SK-MEL-5 (cell line): Measurements from ENCODE around the gene HPCAL1. TPM values are rescaled to one million over a fixed set of nuclear protein-coding genes. Genes with fewer than 3 reads are reported as not detected.
"Not testable (repeated sequence)": the region's sequence is repeated elsewhere in the genome, so short reads cannot be mapped to it uniquely, and the experiment has no call there.

Source experiments
- DNase-seq: peaks from one replicate; pipeline ENCODE4 v3.0.0-alpha.2; 2016; ENCODE audit warnings: low read depth, low spot score
- in situ Hi-C: cut with HindIII; loops from 2 replicates; pipeline ENCODE4 v1.10.0; 2016; ENCODE audit warnings: low sequenced_read_pairs, high pct_unique_total_duplicates, low pct_unique_long_range_greater_than_20kb
- total RNA-seq: library from RNA; depleted of rRNA; stranded (reverse); fragments of >200 nt; shearing (Covaris generic); gene quantifications from 2 replicates; pipeline ENCODE4 v1.2.3, GENCODE V29; 2014

HPCAL1 gene
- total RNA-seq, 1 experiment from 2014 or later = 30.5 TPM

GRCh38 chr2:10295649-10296048 lies 7.1 kb upstream of the HPCAL1 start:
- DNase-seq, in situ Hi-C loops: not testable (repeated sequence)

DNA sequence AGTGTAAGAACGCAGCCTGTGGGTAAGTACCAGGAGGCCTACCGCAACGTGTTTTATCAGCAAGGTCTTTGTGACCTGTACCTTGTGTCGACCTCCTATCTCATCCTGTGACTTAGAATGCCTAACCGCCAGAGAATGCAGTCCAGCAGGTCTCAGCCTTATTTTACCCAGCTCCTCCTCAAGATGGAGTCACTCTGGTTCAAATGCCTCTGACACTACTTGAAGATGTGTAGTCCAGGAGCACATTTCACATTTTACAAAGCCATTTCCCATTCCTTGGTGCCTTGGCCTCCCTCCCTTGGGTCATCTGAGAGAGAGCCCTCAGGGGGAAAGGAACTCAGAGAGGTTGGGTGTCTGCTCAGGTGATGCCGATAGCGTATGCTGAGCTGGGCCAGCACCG lies 6.6 kb upstream of the HPCAL1 start:
- in situ Hi-C loops = no loop called here
- DNase-seq = no peak

GRCh38 chr2:10297191-10297830 lies 5.4 kb upstream of the HPCAL1 start:
- in situ Hi-C loops = no loop called here
- DNase-seq = no peak

DNA sequence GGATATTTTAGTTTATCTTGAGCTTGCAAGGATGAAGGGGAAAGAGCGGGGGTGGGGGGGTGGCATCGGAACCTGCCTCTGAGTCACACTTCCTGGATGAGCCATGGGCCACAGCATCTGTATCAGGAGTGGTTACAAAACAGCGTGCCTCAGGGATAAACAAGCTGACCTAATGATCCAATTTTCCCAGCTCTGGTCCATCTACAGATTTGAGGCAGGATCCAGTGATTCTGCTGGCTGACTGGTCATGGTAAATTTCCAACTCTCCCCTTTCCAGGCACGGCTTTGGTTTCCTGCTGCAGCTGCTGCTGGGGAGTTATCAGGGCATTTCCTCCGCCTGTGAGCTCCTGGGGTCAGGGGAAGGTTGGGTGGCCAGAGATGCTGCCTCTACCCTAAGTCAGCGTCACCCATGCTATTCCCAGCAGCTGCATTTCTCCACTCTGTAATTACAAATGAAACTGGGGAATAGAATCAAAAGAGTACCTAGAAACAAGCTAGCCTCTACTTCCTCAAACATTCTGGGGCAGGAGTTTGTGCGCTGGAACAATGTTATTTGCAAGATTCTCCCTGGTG lies 4.7 kb upstream of the HPCAL1 start:
- DNase-seq = peak; percentile 33
- in situ Hi-C loops = no loop called here

DNA sequence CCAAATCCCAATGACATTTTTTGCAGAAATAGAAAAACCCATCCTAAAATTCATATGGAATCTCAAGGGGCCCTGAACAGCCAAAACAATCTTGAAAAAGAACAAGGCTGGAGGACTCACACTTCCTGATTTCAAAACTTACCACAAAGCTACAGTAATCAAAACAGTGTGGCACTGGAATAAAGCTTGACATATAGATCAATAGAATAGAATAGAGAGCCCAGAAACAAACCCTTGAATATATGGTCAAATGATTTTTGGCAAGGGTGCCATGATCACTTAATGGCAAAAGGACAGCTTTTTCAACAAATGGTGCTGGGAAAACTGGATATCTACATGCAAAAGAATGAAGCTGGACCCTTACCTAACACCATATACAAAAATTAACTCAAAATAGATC lies 3.9 kb upstream of the HPCAL1 start:
- DNase-seq, in situ Hi-C loops: not testable (repeated sequence)

DNA sequence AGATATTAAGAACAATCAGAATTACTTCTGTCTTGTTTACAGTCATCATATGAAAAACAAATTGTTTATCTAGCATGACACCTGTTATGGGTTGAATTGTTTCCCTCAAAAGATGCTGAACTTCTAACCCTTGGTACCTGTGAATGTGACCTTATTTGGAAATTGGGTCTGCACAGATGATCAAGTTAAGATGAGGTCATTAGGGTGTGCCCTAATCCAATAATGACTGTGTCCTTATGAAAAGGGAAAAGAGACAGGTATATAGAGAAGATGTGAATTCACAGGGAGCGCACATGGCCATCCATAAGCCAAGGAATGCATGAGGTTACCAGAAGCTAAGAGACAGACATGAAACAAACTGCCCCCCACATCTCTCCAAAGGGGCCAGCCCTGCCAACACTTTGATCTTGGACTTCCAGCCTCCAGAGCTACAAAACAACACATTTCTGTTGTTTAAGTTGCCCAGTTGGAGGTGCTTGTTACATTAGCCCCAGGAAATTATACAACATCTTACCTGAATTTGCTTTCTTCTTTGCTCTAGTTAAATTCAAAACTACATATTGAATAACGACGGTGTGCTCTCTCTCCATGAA lies 2.3 kb upstream of the HPCAL1 start:
- in situ Hi-C loops = no loop called here

GRCh38 chr2:10300997-10301940 lies 1.4 kb upstream of the HPCAL1 start:
- in situ Hi-C loops = no loop called here
- no peak for DNase-seq

More for the DNA sequence above, 2.3 kb upstream of the HPCAL1 start:
- no peak for DNase-seq

DNA sequence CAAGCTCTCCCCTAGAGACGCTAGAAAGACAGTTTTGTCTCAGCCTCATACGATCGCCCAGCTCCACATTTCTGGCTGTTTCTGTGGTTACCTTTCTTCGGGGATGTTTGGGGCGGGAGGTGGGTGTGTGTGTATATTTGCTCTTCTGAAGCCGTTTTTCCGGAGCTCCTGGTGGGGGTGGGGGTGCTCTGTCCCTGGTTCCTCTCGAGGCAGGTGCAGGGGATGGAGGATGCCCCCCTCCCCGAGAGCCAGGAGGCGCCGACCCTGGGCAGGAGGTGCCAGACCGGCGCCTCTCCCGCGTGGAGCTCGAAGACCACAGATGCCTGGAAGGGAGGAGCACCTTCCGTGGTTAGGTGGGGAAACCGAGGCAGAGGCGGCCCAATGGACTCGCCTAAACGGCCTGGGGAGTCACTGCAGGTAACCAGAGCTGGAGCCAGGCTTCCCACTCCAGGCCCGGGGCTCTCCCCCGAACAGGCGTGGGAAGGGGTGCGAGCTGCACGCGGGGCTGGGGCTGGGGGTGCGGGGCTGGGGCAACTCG lies 694 bp upstream of the HPCAL1 start:
- DNase-seq = no peak
- in situ Hi-C loops = no loop called here

- DNase-seq = peak; percentile 19
- in situ Hi-C loops = no loop called here
These were observed 533 bp downstream of the HPCAL1 start for GRCh38 chr2:10303181-10303693.

GRCh38 chr2:10303694-10304378 lies 1.1 kb downstream of the HPCAL1 start:
- DNase-seq = no peak
- in situ Hi-C loops = no loop called here

- in situ Hi-C loops = no loop called here
- DNase-seq = no peak
These were observed 2.0 kb downstream of the HPCAL1 start for GRCh38 chr2:10304458-10305253.

DNA sequence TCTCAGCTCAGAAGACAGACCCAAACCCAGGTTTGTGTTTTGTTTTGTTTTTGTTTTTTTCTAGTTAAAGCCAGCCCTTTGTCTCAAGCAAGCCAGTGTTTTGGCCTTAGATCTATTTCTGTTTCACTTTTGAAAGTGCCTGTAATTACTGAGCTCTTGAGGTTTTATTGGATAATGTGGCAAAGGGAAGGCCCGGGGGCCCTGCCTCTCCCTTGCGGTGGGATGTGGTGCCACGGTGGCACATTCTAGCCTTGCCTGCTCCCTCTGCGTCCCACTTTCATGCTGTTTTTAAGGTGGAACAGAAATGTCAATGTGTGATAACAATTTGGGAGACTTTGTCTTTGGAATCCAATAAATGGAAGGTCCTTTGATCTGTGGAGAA lies 2.5 kb downstream of the HPCAL1 start:
- no peak for DNase-seq
- in situ Hi-C loops = no loop called here

- DNase-seq = peak; percentile 22
- in situ Hi-C loops = no loop called here
These were observed 3.0 kb downstream of the HPCAL1 start for GRCh38 chr2:10305715-10306114.

- no peak for DNase-seq
- in situ Hi-C loops = no loop called here
These were observed 4.3 kb downstream of the HPCAL1 start for GRCh38 chr2:10306901-10307463.

DNA sequence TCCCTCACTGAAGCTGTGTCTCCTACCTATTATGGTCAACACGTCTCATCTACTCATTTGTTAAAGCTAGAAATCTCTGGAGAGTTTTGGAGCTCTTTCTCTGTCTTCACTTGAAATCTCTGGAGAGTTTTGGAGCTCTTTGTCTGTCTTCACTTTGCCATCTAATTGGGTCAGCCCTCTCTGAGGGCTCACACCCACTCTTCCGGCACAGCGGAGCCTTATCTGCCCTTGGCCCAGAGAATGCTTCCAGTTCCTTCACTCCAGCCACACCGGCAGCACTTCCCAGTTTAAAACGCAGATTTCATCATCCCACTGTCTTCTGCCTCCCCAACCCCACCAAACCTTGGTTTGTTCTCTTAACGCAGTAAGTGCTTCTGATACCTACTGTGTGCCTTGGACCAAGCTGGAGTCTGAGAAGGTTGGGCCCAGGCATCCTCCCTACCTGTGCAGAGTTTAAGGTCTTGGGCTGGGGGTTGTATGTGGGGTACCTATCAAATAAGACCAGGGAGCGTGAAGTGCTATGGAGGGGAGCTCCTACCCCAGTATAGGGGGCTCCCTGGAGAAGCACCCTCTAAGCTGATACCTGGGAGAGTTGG lies 5.0 kb downstream of the HPCAL1 start:
- DNase-seq = no peak
- in situ Hi-C loops = no loop called here

- in situ Hi-C loops = no loop called here
These were observed 6.2 kb downstream of the HPCAL1 start for GRCh38 chr2:10308866-10309265.

More at GRCh38 chr2:10308866-10309265, 6.2 kb downstream of the HPCAL1 start:
- no peak for DNase-seq
